Breast epithelium (tissue), 3 donors: ENCODE data around the gene HSPBAP1.

ENCODE experiments used
- POLR2A ChIP-seq: fragments of 450-650 bp; IDR thresholded peaks from one replicate; pipeline ENCODE4 v1.6.1; 2016; ENCODE audit warnings: antibody characterized with exemption, mild to moderate bottlenecking, moderate library complexity
- TF ChIP-seq, protein P1 (sequence below), 3 donors: fragments of 450-650 bp; IDR thresholded peaks; one replicate each; pipeline ENCODE4 v1.5.1; 2016 to 2017; ENCODE audit warnings: antibody characterized with exemption in 3 of 3, mild to moderate bottlenecking in 3 of 3, moderate library complexity in 3 of 3

GRCh38 chr3:122816587-122816986, 23.0 kb upstream of the HSPBAP1 start:
- TF ChIP-seq, protein P1, sequence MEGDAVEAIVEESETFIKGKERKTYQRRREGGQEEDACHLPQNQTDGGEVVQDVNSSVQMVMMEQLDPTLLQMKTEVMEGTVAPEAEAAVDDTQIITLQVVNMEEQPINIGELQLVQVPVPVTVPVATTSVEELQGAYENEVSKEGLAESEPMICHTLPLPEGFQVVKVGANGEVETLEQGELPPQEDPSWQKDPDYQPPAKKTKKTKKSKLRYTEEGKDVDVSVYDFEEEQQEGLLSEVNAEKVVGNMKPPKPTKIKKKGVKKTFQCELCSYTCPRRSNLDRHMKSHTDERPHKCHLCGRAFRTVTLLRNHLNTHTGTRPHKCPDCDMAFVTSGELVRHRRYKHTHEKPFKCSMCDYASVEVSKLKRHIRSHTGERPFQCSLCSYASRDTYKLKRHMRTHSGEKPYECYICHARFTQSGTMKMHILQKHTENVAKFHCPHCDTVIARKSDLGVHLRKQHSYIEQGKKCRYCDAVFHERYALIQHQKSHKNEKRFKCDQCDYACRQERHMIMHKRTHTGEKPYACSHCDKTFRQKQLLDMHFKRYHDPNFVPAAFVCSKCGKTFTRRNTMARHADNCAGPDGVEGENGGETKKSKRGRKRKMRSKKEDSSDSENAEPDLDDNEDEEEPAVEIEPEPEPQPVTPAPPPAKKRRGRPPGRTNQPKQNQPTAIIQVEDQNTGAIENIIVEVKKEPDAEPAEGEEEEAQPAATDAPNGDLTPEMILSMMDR (IDR thresholded peaks at IDR 0.05) = no peak
- no peak for TF ChIP-seq POLR2A
